Omental fat pad (tissue), 4 donors: ENCODE data around the gene PRR15. TPM values are rescaled to one million over a fixed set of nuclear protein-coding genes. Genes with fewer than 3 reads are reported as not detected.
A peak's percentile ranks its signal among the peaks of the same experiment; 100 is the strongest.

ENCODE experiments used
- ATAC-seq: fragments of 150-250 bp; one replicate; pipeline ENCODE4 v1.9.1; 2016; ENCODE audit warnings: mild to moderate bottlenecking, moderate library complexity; ENCODE audit not compliant: low FRiP score
- DNase-seq: peaks from one replicate; pipeline ENCODE4 v3.0.0-alpha.2; 2019; ENCODE audit warnings: low spot score
- total RNA-seq, 4 donors: library from RNA; depleted of rRNA; stranded (reverse); fragments of >200 nt; gene quantifications; one replicate each; pipeline ENCODE4 v1.1.0, GENCODE V29; 2016
- TF ChIP-seq, protein P1 (sequence below), 3 donors: fragments of 450-650 bp; IDR thresholded peaks; one replicate each; pipeline ENCODE4 v1.5.1; 2016 to 2017; ENCODE audit warnings: antibody characterized with exemption in 3 of 3, mild to moderate bottlenecking in 3 of 3, moderate library complexity in 2 of 3

The PRR15 gene
- total RNA-seq, 4 donors from 2014 or later: 2.7 to 24.4 (median 5.1) TPM

DNA sequence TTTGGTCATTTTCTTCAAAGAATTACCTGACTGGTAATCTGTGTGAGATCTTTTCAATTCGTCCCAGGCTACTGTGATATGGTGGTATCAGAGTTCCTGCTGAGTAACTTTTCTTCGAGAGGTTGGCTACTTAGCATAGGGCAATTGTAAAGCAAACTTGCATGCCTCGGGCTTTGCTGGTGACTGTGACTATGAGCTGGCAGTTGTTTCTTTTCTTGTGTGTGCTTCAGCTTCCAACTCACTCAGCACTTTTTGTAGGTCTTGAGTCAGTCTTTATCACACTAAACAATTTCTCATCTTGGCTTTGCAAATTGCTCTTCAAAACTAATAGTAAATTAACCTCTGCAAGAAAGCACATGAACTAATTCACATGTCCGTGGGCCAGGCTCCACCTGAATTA lies 44.3 kb downstream of the PRR15 start:
- TF ChIP-seq, protein P1, sequence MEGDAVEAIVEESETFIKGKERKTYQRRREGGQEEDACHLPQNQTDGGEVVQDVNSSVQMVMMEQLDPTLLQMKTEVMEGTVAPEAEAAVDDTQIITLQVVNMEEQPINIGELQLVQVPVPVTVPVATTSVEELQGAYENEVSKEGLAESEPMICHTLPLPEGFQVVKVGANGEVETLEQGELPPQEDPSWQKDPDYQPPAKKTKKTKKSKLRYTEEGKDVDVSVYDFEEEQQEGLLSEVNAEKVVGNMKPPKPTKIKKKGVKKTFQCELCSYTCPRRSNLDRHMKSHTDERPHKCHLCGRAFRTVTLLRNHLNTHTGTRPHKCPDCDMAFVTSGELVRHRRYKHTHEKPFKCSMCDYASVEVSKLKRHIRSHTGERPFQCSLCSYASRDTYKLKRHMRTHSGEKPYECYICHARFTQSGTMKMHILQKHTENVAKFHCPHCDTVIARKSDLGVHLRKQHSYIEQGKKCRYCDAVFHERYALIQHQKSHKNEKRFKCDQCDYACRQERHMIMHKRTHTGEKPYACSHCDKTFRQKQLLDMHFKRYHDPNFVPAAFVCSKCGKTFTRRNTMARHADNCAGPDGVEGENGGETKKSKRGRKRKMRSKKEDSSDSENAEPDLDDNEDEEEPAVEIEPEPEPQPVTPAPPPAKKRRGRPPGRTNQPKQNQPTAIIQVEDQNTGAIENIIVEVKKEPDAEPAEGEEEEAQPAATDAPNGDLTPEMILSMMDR (IDR thresholded peaks at IDR 0.05): no peak
- ATAC-seq (peak; percentile 16), DNase-seq (no peak)

DNA sequence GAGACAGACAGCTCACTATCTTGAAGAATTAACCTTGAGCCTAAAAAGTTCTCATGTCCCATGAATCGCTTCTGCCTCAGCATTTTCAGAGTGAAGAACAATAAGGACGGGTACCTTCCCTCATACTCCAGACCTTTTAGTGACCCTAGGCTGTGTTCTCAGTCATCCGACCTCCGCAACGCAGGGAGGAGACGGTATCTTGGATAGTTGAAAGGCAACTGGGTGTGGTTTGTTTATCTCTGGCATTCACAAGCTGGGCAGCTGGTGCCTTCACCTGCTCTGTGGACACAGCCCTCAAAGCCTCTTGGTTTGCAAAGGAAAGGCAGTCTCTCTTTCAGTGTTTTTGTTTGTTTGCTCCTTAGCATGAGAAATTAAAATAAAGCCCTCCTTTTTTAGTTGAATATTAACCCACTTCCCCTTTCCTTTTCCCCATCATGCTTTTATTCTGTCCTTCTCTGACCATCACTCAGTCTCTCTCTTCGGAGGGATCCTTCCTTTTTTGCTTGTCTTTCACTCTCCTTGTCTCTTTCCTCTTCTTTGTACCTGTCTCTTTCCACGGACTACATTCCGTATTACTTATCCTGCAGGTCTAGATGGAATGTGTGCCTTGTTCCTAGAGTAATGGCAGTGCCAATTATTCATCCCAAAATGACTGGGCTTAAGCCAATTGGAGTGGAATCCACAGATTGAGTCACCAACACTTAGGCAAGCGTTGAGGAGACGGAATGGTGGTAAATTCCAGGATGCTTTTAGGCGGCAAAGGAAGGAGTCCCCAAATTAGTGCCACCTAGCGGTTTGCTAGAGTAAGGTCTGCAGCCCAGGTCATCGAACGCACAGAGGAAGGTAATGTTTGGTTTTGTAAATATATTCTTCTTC lies 45.8 kb downstream of the PRR15 start:
- ATAC-seq (peak; percentile 59), DNase-seq (no peak)
- TF ChIP-seq, protein P1 (IDR thresholded peaks at IDR 0.05): peak in 1 of 3 donors; percentile 28

DNA sequence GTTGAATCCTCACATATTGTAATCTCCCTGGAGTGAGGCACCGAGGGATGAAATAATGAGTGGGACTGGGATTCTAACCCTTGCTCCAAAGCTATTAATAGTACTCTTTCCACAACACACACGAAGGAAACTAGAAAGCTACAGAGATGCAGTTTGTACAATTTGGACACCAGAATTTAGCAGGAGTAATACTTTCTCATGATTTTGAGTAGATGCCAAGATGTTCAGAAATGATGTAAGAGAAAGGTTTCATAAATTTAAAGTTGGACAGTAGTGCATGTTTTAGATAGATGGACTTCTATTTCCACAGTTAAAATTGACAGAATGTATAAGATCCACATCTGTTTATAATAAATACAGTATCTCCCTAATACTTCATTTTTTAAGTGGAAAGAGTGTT lies 46.5 kb downstream of the PRR15 start:
- no peak for ATAC-seq
- DNase-seq: no peak
- TF ChIP-seq, protein P1 (IDR thresholded peaks at IDR 0.05): no peak

DNA sequence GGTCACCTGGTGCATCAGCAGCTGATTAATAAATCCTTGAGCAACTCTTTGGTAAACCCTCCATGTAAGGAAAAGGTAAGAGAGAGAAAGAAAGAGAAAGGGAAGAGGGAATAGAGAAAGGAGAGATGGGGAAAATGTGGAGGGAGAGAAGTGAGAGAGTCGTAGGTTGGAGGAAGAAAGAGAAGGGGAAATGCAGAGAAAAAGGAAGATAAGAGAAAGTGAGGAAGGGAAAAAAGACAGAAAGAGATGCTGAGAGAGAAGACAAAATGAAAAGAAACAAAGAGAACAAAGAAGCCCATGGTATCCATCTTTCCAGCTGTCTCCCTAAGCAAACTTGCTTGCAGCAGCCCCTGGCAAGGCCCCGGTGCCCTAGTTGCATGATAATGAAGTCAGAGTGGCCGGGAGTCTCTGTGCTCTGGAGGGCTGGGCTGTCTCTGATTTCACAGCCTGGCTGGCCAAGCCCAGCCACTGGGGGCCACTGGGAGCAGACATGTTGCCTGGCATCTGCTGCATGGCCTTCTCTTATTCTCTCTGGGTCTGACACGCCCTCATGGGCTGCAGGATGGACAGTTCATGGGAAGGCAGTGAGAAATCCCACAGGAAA lies 48.4 kb downstream of the PRR15 start:
- no peak for DNase-seq
- ATAC-seq: no peak
- TF ChIP-seq, protein P1 (IDR thresholded peaks at IDR 0.05): no peak

DNA sequence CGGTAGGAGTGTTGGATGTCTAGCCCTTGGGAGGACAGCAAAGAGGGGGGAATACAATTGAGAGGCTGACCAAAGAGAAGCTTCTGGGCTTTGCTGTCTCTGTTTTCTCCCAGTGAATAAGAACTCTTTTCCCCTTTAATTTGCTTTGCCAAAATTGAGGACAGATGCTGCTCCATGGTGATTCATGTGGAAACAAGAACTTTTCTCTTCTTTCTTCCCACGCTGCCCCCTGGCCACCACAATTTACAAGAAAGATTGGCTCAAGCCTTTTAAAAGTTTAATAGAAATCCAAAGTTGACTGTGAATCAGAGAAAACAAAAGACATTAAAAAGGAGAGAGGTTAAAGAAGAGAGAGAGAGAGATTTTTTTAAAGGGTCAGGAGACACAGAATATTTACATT lies 49.0 kb downstream of the PRR15 start:
- ATAC-seq: no peak
- DNase-seq: no peak
- TF ChIP-seq, protein P1 (IDR thresholded peaks at IDR 0.05): no peak

DNA sequence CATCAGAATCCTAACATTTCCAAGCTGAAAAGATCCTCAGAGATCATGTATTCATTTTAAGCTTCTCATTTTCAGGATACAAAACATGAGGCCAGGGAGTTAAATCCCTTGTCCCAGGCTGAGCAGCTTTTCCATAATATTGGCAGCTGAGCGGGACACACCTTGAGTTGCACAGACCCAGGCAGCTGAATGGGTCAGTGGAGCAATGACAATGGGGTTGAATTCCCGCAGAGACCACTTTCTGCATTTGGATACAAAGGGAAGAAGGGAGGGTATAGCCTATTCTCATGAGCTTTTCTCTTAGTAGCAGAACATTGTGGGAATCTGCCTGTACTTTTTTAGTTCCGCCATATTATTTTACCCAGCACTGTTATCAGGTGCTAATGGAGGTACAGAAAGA lies 49.5 kb downstream of the PRR15 start:
- ATAC-seq (no peak), DNase-seq (no peak)
- TF ChIP-seq, protein P1 (IDR thresholded peaks at IDR 0.05): no peak
